ENCODE results near the gene INSL3. TPM values are rescaled to one million over a fixed set of nuclear protein-coding genes. Genes with fewer than 3 reads are reported as not detected.

Gene INSL3
- total and polyA plus RNA-seq, 2 of the 8 experiments (the other 6 are each of a cell fraction or from before 2014, with no cell fraction given): 0.41 to 1.5 TPM

- Histone ChIP-seq H3K9me3 (ENCODE audit: insufficient read depth in 2 of 2, low read depth in 1 of 2, low read length in 1 of 2) (no peaks in the 10 kb centered on the region), H3K4ac (replicated peaks; ENCODE audit: insufficient read length, low read depth, low read length) (no peak overlapping the region), H3K4me1 (replicated peaks in 1 of 4; ENCODE audit: control insufficient read depth in 3 of 4, insufficient read depth in 4 of 4, low read length in 3 of 4) (peaks cover 0 to 8% (median 1%) of the 10 kb centered on the region in 4 experiments; a peak in 6 of 7 replicates), H4K8ac (ENCODE audit: extremely low read depth, insufficient read depth, low read length) (no peak overlapping the region), H3K79me2 (ENCODE audit: control insufficient read depth in 1 of 2, insufficient read depth in 2 of 2, low read length in 2 of 2) (no peaks in the 10 kb centered on the region), H3K4me3 (ENCODE audit: extremely low read depth in 1 of 4, insufficient read depth in 2 of 4, low read depth in 3 of 4, low read length in 4 of 4) (no peak overlapping the region), H3K27ac (ENCODE audit: low read depth, low read length) (no peak overlapping the region), H3K27me3 (replicated peaks in 1 of 4; ENCODE audit: control insufficient read depth in 3 of 4, extremely low read depth in 1 of 4, insufficient read depth in 3 of 4, low read length in 3 of 4) (no peaks in the 10 kb centered on the region), H2BK120ac (replicated peaks; ENCODE audit: low read depth, low read length) (no peak overlapping the region), H2BK15ac (ENCODE audit: low read length) (no peak overlapping the region; the same call in 1 of the 2 replicates), H3K14ac (ENCODE audit: insufficient read length) (no peak overlapping the region), H3K36me3 (ENCODE audit: control insufficient read depth in 2 of 4, insufficient read depth in 4 of 4, low read length in 3 of 4) (no peaks in the 10 kb centered on the region), H2AK5ac (ENCODE audit: low read depth, low read length) (no peak overlapping the region), H2BK5ac (ENCODE audit: low read depth, low read length) (no peak overlapping the region), H2BK20ac (ENCODE audit: low read length) (no peak overlapping the region), H3K18ac (ENCODE audit: extremely low read depth, low read length) (no peak overlapping the region), H3K56ac (replicated peaks; ENCODE audit: insufficient read length, low read depth, low read length) (no peak overlapping the region), H4K5ac (ENCODE audit: insufficient read length, low read depth, low read length) (no peak overlapping the region), H3K4me2 (ENCODE audit: insufficient read depth in 1 of 2, low read depth in 2 of 2, low read length in 2 of 2) (no peak overlapping the region), H4K20me1 (replicated peaks in 1 of 2; ENCODE audit: control insufficient read depth in 1 of 2, insufficient read depth in 2 of 2, low read length in 2 of 2) (no peaks in the 10 kb centered on the region), H3K79me1 (ENCODE audit: low read depth, low read length) (no peaks in the 10 kb centered on the region), H3K9ac (replicated peaks in 1 of 4; ENCODE audit: extremely low read depth in 1 of 4, low read depth in 3 of 4, low read length in 3 of 4) (no peak overlapping the region), H4K91ac (replicated peaks; ENCODE audit: insufficient read length, low read length) (no peak overlapping the region), H2BK12ac (ENCODE audit: low read depth, low read length) (no peak overlapping the region), H2AFZ (ENCODE audit: low read length) (no peak overlapping the region), H3K23ac (ENCODE audit: insufficient read length) (no peak overlapping the region), H3K23me2 (ENCODE audit: low read depth, low read length) (peaks cover 5% of the 10 kb centered on the region; the same call in 1 of the 2 replicates)
- 94% methylated on average over 13 of the region's 13 CpGs; no CpG with 5 or more reads in 1 of the 2 experiments for WGBS, 2 experiments (ENCODE audit: extremely low coverage in 1 of 2, insufficient coverage in 1 of 2, insufficient read length in 1 of 2, insufficient replicate concordance in 2 of 2, low coverage in 1 of 2, low lambda C conversion rate in 2 of 2, missing lambda C conversion rate in 1 of 2)
- CTCF ChIA-PET (ENCODE audit: partially characterized antibody): interaction anchor here (1.1 kb wide), 1 partner anchor 17 kb away, joined by 3 read pairs; no protein-coding TSS in a partner anchor
- DNase-seq (ENCODE audit: low read depth in 1 of 2, low spot score in 2 of 2): no peak
- POLR2A ChIA-PET (ENCODE audit: partially characterized antibody): interaction anchor here (0.8 to 1.2 kb wide), 3 partner anchors 33 to 238 kb away, joined by 3 to 4 read pairs (median 3); no protein-coding TSS in a partner anchor
- FAIRE-seq: no peak
- TF ChIP-seq YY1 (IDR thresholded peaks at IDR 0.05; ENCODE audit: low read depth, low read length) (no peak), ATF3 (IDR thresholded peaks at IDR 0.05; ENCODE audit: insufficient read depth, low read depth, low read length) (no peak), SIN3A (conservative IDR thresholded peaks at IDR 0.05 in 1 of 2, IDR thresholded peaks at IDR 0.05 in 1 of 2; ENCODE audit: low read depth in 1 of 2, low read length in 2 of 2) (no peak), ATF2 (IDR thresholded peaks at IDR 0.05; ENCODE audit: low read length) (no peak), CBX8 (IDR thresholded peaks at IDR 0.05; ENCODE audit: borderline replicate concordance, low read depth, low read length) (no peak), TBP (IDR thresholded peaks at IDR 0.05; ENCODE audit: low read depth, low read length) (no peak), CREB1 (IDR thresholded peaks at IDR 0.05) (no peak), HDAC6 (IDR thresholded peaks at IDR 0.05; ENCODE audit: low read depth, low read length) (no peak), POLR2AphosphoS5 (IDR thresholded peaks at IDR 0.05; ENCODE audit: low read depth, low read length) (no peak), TCF12 (IDR thresholded peaks at IDR 0.05; ENCODE audit: low read depth, low read length) (no peak), SAP30 (IDR thresholded peaks at IDR 0.05; ENCODE audit: insufficient read depth, insufficient replicate concordance, low read length) (no peak), SIX5 (IDR thresholded peaks at IDR 0.05; ENCODE audit: low read depth, low read length) (no peak)
Observed at GRCh38 chr19:17826508-17827056, 5.3 kb upstream of the INSL3 start.

Data from H1 (cell line).